ENCODE results near the gene ZMIZ1.

DNA sequence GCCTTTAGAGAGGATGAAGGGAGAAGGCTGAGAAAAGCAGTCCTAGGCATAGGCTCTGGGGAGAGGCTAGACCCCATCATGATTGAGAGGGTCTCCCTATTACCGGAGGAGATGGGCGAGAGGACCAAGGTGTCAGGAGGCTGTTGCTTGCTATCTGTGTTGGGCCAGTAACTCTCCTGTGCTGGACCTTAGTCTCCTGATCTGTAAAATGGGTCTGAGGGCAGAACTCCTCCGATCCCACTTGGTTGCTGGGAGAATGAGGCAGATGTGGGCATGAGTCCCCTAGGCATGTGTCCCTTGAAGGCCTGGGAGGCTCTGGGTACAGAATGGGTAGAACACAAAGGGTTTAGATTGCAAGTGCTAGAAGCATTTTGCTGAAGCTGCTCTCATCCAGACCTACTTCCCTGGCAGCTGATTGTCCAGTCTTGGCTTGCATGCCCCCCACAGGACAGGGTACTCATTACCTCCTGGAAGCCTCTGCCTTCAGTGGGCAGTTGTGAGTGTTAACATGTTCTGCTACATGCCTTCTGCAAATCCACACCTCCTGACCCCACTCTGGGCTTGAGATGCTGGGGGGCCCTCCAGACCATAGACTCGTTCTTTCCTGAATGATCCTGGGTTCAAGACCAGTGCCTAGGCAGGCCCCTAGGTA lies 4.4 kb downstream of the ZMIZ1 start:
- TF ChIP-seq POLR2A (IDR thresholded peaks at IDR 0.05) (no peak), POLR2AphosphoS5 (IDR thresholded peaks at IDR 0.05) (no peak)
- TF ChIP-seq, protein P1, sequence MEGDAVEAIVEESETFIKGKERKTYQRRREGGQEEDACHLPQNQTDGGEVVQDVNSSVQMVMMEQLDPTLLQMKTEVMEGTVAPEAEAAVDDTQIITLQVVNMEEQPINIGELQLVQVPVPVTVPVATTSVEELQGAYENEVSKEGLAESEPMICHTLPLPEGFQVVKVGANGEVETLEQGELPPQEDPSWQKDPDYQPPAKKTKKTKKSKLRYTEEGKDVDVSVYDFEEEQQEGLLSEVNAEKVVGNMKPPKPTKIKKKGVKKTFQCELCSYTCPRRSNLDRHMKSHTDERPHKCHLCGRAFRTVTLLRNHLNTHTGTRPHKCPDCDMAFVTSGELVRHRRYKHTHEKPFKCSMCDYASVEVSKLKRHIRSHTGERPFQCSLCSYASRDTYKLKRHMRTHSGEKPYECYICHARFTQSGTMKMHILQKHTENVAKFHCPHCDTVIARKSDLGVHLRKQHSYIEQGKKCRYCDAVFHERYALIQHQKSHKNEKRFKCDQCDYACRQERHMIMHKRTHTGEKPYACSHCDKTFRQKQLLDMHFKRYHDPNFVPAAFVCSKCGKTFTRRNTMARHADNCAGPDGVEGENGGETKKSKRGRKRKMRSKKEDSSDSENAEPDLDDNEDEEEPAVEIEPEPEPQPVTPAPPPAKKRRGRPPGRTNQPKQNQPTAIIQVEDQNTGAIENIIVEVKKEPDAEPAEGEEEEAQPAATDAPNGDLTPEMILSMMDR (IDR thresholded peaks at IDR 0.05), result no peak

Data from suprapubic skin (tissue), 4 donors.